Heart right ventricle (tissue), 16 donors: ENCODE data around the gene CNTN5. TPM values are rescaled to one million over a fixed set of nuclear protein-coding genes. Genes with fewer than 3 reads are reported as not detected.

Experiments used
- ATAC-seq, 8 donors: fragments of 200-7000 bp; cut with Tn5 transposase; one replicate each; pipeline ENCODE4 v1.9.1; 2020; ENCODE audit warnings: mild to moderate bottlenecking in 8 of 8, moderate library complexity in 8 of 8, moderate number of reproducible peaks in 1 of 8
- DNase-seq, 2 donors: peaks; one replicate each; pipeline ENCODE4 v3.0.0-alpha.2; 2020
- H3K27ac ChIP-seq, 10 donors: fragments of 200-600 bp; sonication (generic) in 2 of 10; one replicate each; pipeline versions ENCODE4 v1.5.0 to v1.8.0; 2020 to 2022; ENCODE audit warnings: mild to moderate bottlenecking in 3 of 10
- H3K27me3 ChIP-seq, 7 donors: fragments of 200-600 bp; one replicate each; pipeline ENCODE4 v1.8.0; 2021 to 2022; ENCODE audit warnings: mild to moderate bottlenecking in 2 of 7
- H3K36me3 ChIP-seq, 9 donors: fragments of 200-600 bp; sonication (generic) in 1 of 9; one replicate each; pipeline versions ENCODE4 v1.5.0 to v1.8.0; 2020 to 2022; ENCODE audit warnings: mild to moderate bottlenecking in 2 of 9
- H3K4me1 ChIP-seq, 9 donors: fragments of 200-600 bp; sonication (generic) in 1 of 9; one replicate each; pipeline versions ENCODE4 v1.5.0 to v1.8.0; 2020 to 2022; ENCODE audit warnings: mild to moderate bottlenecking in 4 of 9
- H3K4me3 ChIP-seq, 10 donors: fragments of 200-600 bp; sonication (generic) in 2 of 10; one replicate each; pipeline versions ENCODE4 v1.5.0 to v1.8.0; 2020 to 2022; ENCODE audit warnings: mild to moderate bottlenecking in 7 of 10, moderate library complexity in 2 of 10
- H3K9me3 ChIP-seq, 11 donors: fragments of 200-600 bp in 10 of 11; sonication (generic) in 2 of 11; one replicate each; pipeline versions ENCODE4 v1.5.0 to v1.8.0; 2013 to 2022; ENCODE audit warnings: mild to moderate bottlenecking in 2 of 11, control low read depth in 1 of 11, moderate library complexity in 1 of 11
- CTCF ChIP-seq, 9 donors: fragments of 200-600 bp; sonication (generic) in 2 of 9; IDR thresholded peaks; one replicate each; pipeline versions ENCODE4 v1.5.0 to v1.8.0; 2021 to 2022; ENCODE audit warnings: antibody characterized with exemption in 9 of 9, mild to moderate bottlenecking in 5 of 9, moderate library complexity in 1 of 9
- WGBS, 2 donors: extraction: QIAGEN DNeasy Blood & Tissue Kit; methylation state at CpG; one replicate each; pipeline ENCODE4 v1.1.7; 2013; ENCODE audit warnings: inconsistent platforms in 1 of 2; 5-methylcytosine and 5-hydroxymethylcytosine counted together
- intact Hi-C, 10 donors: fragments of 100-400 bp; cut with DNase I; formaldehyde crosslinking; loops; one replicate each; pipeline versions ENCODE4 v1.11.1 to v1.14.2; 2022
- polyA plus RNA-seq, 2 donors: library from polyadenylated mRNA; stranded (reverse); fragments of 200-250 nt; gene quantifications; one replicate each; pipeline ENCODE4 v1.2.3, GENCODE V29; 2013
- total RNA-seq, 10 donors: library from RNA; stranded (reverse); fragmentation: NEBNext Ultra II Directional in 3 of 10; extraction: Animal tissue kit (Norgen Biotek cat#: 25700) in 3 of 10; gene quantifications; one replicate each; pipeline versions ENCODE4 v1.2.1 to v1.2.4, GENCODE V29; 2021 to 2023
- donor health status: Arrhythmogenic right ventricular cardiomyopathy.
- donor health status: ischemic (EF 13 %, LVEDD 7.1; RV severe dilation, severe dysfunction).
- donor health status: healthy with polysubstance abuse.
- donor health status: DM: no; HTN: yes; CAD: no.
- donor health status: DM: no; HTN: no; CAD: no.
- donor health status: ischemic (EF 25% LVEDD 6.9; RV normal size, moderate dysfunction).
- donor health status: ischemic (EF 25% LVEDD 5.7; RV mildly dilated, moderate dysfunction).
- donor health status: healthy.
- donor health status: DM: yes; HTN: yes; CAD: no.
- donor health status: Ischemic cardiomyopathy.
- donor health status: ischemic (EF 35%, LVEDD 5.7; RV mildly dilated, moderate dysfunction).
- donor health status: nonischemic (EF 11% LVEDD 7.7; RV severe dilation, severe dysfunction).
- donor health status: DM: yes; HTN: yes; CAD: no.
- donor health status: PGD.
- donor health status: ischemic (EF 29% LVEDD 5.4; RV normal size, mild dysfunction).
- donor health status: nonischemic (EF 23%, LVEDD 6.1; RV moderate dilation, normal function).

The CNTN5 gene
- total and polyA plus RNA-seq, 12 donors: 0.05 to 0.35 (median 0.17) TPM; not detected in 6

- H3K27ac ChIP-seq: no peak overlapping the region
- H3K4me1 ChIP-seq: no peaks in the 10 kb centered on the region
- WGBS, 2 donors: 84 to 92% methylated on average over 3 of the region's 3 CpGs
- H3K4me3 ChIP-seq: no peak overlapping the region
- intact Hi-C loops: no loop called here
- no peak for DNase-seq
- no peak for TF ChIP-seq CTCF (IDR thresholded peaks at IDR 0.05)
- no peaks in the 10 kb centered on the region for H3K9me3 ChIP-seq
- no peaks in the 10 kb centered on the region for H3K27me3 ChIP-seq
- H3K36me3 ChIP-seq: no peaks in the 10 kb centered on the region
- ATAC-seq: no peak
Observed at GRCh38 chr11:99548264-99548663, 527.5 kb downstream of the CNTN5 start.

- DNase-seq: no peak
- no peak for TF ChIP-seq CTCF (IDR thresholded peaks at IDR 0.05)
- H3K27ac ChIP-seq: no peak overlapping the region
- 85 to 88% methylated on average over 1 of the region's 1 CpG for WGBS, 2 donors
- no peaks in the 10 kb centered on the region for H3K9me3 ChIP-seq
- ATAC-seq: no peak
- H3K4me1 ChIP-seq: no peaks in the 10 kb centered on the region
- no peaks in the 10 kb centered on the region for H3K36me3 ChIP-seq
- intact Hi-C loops: no loop called here
- H3K4me3 ChIP-seq: no peak overlapping the region
- no peaks in the 10 kb centered on the region for H3K27me3 ChIP-seq
Observed at GRCh38 chr11:99554232-99554903, 533.6 kb downstream of the CNTN5 start.

- Histone ChIP-seq H3K27ac (no peak overlapping the region), H3K36me3 (no peaks in the 10 kb centered on the region), H3K27me3 (no peaks in the 10 kb centered on the region), H3K9me3 (no peaks in the 10 kb centered on the region), H3K4me3 (no peak overlapping the region), H3K4me1 (no peaks in the 10 kb centered on the region)
- WGBS, 2 donors: 83 to 87% methylated on average over 2 of the region's 2 CpGs
- DNase-seq (no peak), ATAC-seq (no peak)
- no peak for TF ChIP-seq CTCF (IDR thresholded peaks at IDR 0.05)
- intact Hi-C loops: no loop called here
Observed at GRCh38 chr11:99555486-99555885, 534.7 kb downstream of the CNTN5 start.

- H3K36me3 ChIP-seq: no peaks in the 10 kb centered on the region
- no peak overlapping the region for H3K4me3 ChIP-seq
- no peak for TF ChIP-seq CTCF (IDR thresholded peaks at IDR 0.05)
- 91 to 93% methylated on average over 1 of the region's 1 CpG for WGBS, 2 donors
- DNase-seq: no peak
- H3K27me3 ChIP-seq: no peaks in the 10 kb centered on the region
- peaks cover 0 to 9% (median 0%) of the 10 kb centered on the region in 11 donors for H3K9me3 ChIP-seq
- intact Hi-C loops: no loop called here
- no peak for ATAC-seq
- H3K27ac ChIP-seq: no peak overlapping the region
- no peaks in the 10 kb centered on the region for H3K4me1 ChIP-seq
Observed at GRCh38 chr11:99565333-99565732, 544.6 kb downstream of the CNTN5 start.
